B cell (primary cell): ENCODE measurements around the gene POFUT1. TPM values are rescaled to one million over a fixed set of nuclear protein-coding genes. Genes with fewer than 3 reads are reported as not detected.

Experiments used
- ATAC-seq: fragments of 200-7000 bp; cut with Tn5 transposase; one replicate; pipeline ENCODE4 v1.10.0; 2021; ENCODE audit warnings: low read depth, mild to moderate bottlenecking, moderate number of reproducible peaks, moderate library complexity
- CTCF ChIA-PET: fragments of 350-600 bp; sonication (Branson Sonifier 250); formaldehyde crosslinking; loops from one replicate; lab custom pipeline; 2021; ENCODE audit warnings: antibody characterized with exemption, inconsistent platforms; lab: Charles Lee
- POLR2A ChIA-PET: fragments of 350-600 bp; sonication (Branson Sonifier 250); formaldehyde crosslinking; loops from one replicate; lab custom pipeline; 2021; ENCODE audit warnings: antibody characterized with exemption; lab: Charles Lee
- DNase-seq: peaks from one replicate; pipeline ENCODE4 v3.0.0; 2013
- H2AFZ ChIP-seq: 2 replicates; pipeline ENCODE4 v1.6.1; 2012; ENCODE audit warnings: mild to moderate bottlenecking, low read depth, low read length; ENCODE audit not compliant: insufficient read depth, poor library complexity, severe bottlenecking
- H3K27ac ChIP-seq, 2 donors: 1 replicate in 1 of 2; 2 replicates in 1 of 2; pipeline ENCODE4 v1.5.1; 2012 to 2013; ENCODE audit warnings: low read length in 2 of 2, mild to moderate bottlenecking in 2 of 2, moderate library complexity in 1 of 2
- H3K27me3 ChIP-seq, 4 experiments: fragments of 200-600 bp in 1 of 4; sonication (generic) in 1 of 4; replicated peaks in 1 of 4; 1 replicate in 2 of 4; 2 replicates in 2 of 4; pipeline versions ENCODE4 v1.6.1 to v1.7.0; 2013 to 2016; ENCODE audit warnings: low read length in 3 of 4, mild to moderate bottlenecking in 2 of 4, mixed read lengths in 1 of 4, moderate library complexity in 1 of 4; ENCODE audit not compliant: insufficient read depth in 4 of 4, control insufficient read depth in 3 of 4; ENCODE audit errors: control extremely low read depth in 1 of 4
- H3K36me3 ChIP-seq, 2 experiments: replicated peaks in 1 of 2; 1 replicate in 1 of 2; 2 replicates in 1 of 2; pipeline versions ENCODE4 v1.6.1 to v1.7.1; 2013; ENCODE audit warnings: low read length in 1 of 2; ENCODE audit not compliant: insufficient read depth in 2 of 2, control insufficient read depth in 1 of 2; ENCODE audit errors: control extremely low read depth in 1 of 2, extremely low read depth in 1 of 2
- H3K4me1 ChIP-seq, 2 donors: fragments of 200-600 bp in 1 of 2; sonication (generic) in 1 of 2; 1 replicate in 1 of 2; 2 replicates in 1 of 2; pipeline versions ENCODE4 v1.5.1 to v1.6.1; 2013 to 2017; ENCODE audit warnings: low read length in 2 of 2; ENCODE audit not compliant: control insufficient read depth in 2 of 2, insufficient read depth in 2 of 2
- H3K4me2 ChIP-seq: replicated peaks from 2 replicates; pipeline ENCODE3; 2012; ENCODE audit warnings: mild to moderate bottlenecking, low read depth, low read length; ENCODE audit not compliant: poor library complexity, severe bottlenecking
- H3K4me3 ChIP-seq, 5 experiments: fragments of 200-600 bp in 1 of 5; sonication (generic) in 1 of 5; 1 replicate in 3 of 5; 2 replicates in 2 of 5; pipeline versions ENCODE4 v1.5.1 to v1.7.0; 2011 to 2016; ENCODE audit warnings: low read length in 4 of 5, mild to moderate bottlenecking in 4 of 5, low read depth in 2 of 5, control low read depth in 1 of 5, moderate library complexity in 1 of 5; ENCODE audit not compliant: insufficient read depth in 1 of 5; ENCODE audit errors: control extremely low read depth in 1 of 5, extremely low read depth in 1 of 5
- H3K79me2 ChIP-seq: fragments of 200-600 bp; sonication (generic); one replicate; pipeline ENCODE4 v1.6.0; 2016; ENCODE audit warnings: low read length; ENCODE audit not compliant: control insufficient read depth, insufficient read depth
- H3K9ac ChIP-seq: fragments of 200-600 bp; sonication (generic); 2 replicates; pipeline ENCODE4 v1.6.1; 2017; ENCODE audit warnings: mild to moderate bottlenecking, low read length, moderate library complexity
- H3K9me3 ChIP-seq, 3 donors: one replicate each; pipeline versions ENCODE4 v1.6.1 to v1.7.1; 2013; ENCODE audit warnings: low read length in 2 of 3; ENCODE audit not compliant: control insufficient read depth in 2 of 3, insufficient read depth in 1 of 3; ENCODE audit errors: control extremely low read depth in 1 of 3
- H4K20me1 ChIP-seq: 2 replicates; pipeline ENCODE4 v1.6.0; 2012; ENCODE audit warnings: mild to moderate bottlenecking, low read length; ENCODE audit not compliant: insufficient read depth, control insufficient read depth, poor library complexity, severe bottlenecking
- H3K27ac Mint-ChIP-seq: one replicate; pipeline ENCODE4 v1.8.0; 2021; ENCODE audit warnings: mixed read lengths
- H3K27me3 Mint-ChIP-seq: one replicate; pipeline ENCODE4 v1.8.0; 2021; ENCODE audit warnings: mixed read lengths
- H3K4me1 Mint-ChIP-seq: one replicate; pipeline ENCODE4 v1.8.0; 2021; ENCODE audit warnings: mixed read lengths
- H3K4me3 Mint-ChIP-seq: one replicate; pipeline ENCODE4 v1.8.0; 2021; ENCODE audit warnings: mixed read lengths
- H3K9me3 Mint-ChIP-seq: one replicate; pipeline ENCODE4 v1.8.0; 2022; ENCODE audit warnings: mixed read lengths; ENCODE audit not compliant: insufficient read depth
- EZH2 ChIP-seq: IDR thresholded peaks from 2 replicates; pipeline ENCODE4 v1.6.1; 2012; ENCODE audit warnings: borderline replicate concordance, low read depth, mild to moderate bottlenecking, moderate library complexity, low read length; ENCODE audit not compliant: insufficient read depth, poor library complexity, severe bottlenecking
- WGBS: methylation state at CpG from one replicate; pipeline ENCODE4 v1.1.5; 2013; ENCODE audit warnings: missing lambda C conversion rate; ENCODE audit not compliant: insufficient coverage; 5-methylcytosine and 5-hydroxymethylcytosine counted together
- intact Hi-C: fragments of 100-400 bp; cut with micrococcal nuclease; formaldehyde crosslinking; loops from one replicate; pipeline ENCODE4 v1.10.0; 2022
- polyA plus RNA-seq: library from polyadenylated mRNA; depleted of rRNA; stranded (reverse); fragments of >200 nt; gene quantifications from 2 replicates; pipeline ENCODE4 v1.2.3, GENCODE V29; 2012
- total RNA-seq, 2 donors: library from RNA; stranded (reverse); fragments of 120-200 nt in 1 of 2; gene quantifications; 1 replicate in 1 of 2; 2 replicates in 1 of 2; pipeline versions ENCODE4 v1.2.3 to v1.2.4, GENCODE V29; 2013 to 2022
- TF ChIP-seq, protein P1 (sequence below): fragments of 200-600 bp; IDR thresholded peaks from one replicate; pipeline ENCODE4 v1.8.0; 2022; ENCODE audit warnings: antibody characterized with exemption, mild to moderate bottlenecking

The POFUT1 gene
- total and polyA plus RNA-seq, 2 donors (not counting 1 experiment from before 2014, with no cell fraction given) = 7.8 to 18.1 TPM

DNA sequence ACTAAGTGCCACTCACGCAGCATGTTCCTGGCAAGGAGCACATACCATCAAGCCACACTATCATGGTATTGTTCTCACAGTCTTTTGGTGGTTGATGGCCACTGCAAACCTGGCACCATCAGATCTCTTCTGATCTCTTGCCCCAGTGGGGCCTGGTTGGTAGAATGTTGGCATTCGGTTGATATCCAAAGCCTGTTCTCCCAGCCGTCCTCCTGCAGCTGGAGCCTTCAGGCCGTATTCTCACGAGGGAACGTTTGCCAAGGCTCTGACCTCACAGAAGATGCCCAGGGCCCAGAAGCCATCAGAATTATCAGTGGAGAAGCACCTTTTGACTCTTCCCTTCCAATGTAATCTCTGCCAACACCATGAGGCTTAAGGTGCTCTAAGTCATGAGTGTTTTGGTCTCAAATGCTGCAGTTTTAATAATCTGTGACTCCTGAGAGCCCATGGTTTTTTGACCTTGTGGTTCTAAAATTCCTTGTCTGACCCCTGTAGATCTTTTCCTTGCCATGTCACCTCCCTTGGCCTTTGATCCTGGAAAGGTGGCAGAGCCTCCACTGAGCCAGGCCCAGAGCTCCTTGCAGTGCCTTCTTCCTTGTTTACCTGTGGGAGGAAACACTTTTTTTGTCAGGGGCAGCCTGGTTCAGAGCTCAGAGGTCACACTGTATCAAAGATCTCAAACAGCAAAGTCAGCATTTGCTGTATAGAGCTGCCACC, 27.8 kb downstream of the POFUT1 start:
- H3K27me3 ChIP-seq = no peaks in the 10 kb centered on the region
- WGBS = 98% methylated on average over 6 of the region's 6 CpGs
- Mint-ChIP-seq H3K4me1 (peaks cover 19% of the 10 kb centered on the region), H3K27me3 (no peaks in the 10 kb centered on the region), H3K9me3 (no peaks in the 10 kb centered on the region), H3K4me3 (no peak overlapping the region), H3K27ac (no peak overlapping the region)
- no peak for DNase-seq
- H3K4me3 ChIP-seq = no peak overlapping the region
- no peaks in the 10 kb centered on the region for H3K79me2 ChIP-seq
- H4K20me1 ChIP-seq = no peaks in the 10 kb centered on the region
- ChIA-PET POLR2A (no interaction called here), CTCF (no interaction called here)
- intact Hi-C loops = loop anchor here (10.0 kb wide), 1 partner anchor 419 kb away; no protein-coding TSS in a partner anchor
- H3K36me3 ChIP-seq = peaks cover 0 to 53% of the 10 kb centered on the region in 2 experiments
- H3K9ac ChIP-seq = no peak overlapping the region
- no peak for ATAC-seq
- H3K27ac ChIP-seq = no peak overlapping the region
- no peaks in the 10 kb centered on the region for H3K9me3 ChIP-seq
- no peak overlapping the region for H3K4me2 ChIP-seq
- peaks cover 12 to 22% of the 10 kb centered on the region in 2 donors for H3K4me1 ChIP-seq
- no peak for TF ChIP-seq EZH2
- TF ChIP-seq, protein P1, sequence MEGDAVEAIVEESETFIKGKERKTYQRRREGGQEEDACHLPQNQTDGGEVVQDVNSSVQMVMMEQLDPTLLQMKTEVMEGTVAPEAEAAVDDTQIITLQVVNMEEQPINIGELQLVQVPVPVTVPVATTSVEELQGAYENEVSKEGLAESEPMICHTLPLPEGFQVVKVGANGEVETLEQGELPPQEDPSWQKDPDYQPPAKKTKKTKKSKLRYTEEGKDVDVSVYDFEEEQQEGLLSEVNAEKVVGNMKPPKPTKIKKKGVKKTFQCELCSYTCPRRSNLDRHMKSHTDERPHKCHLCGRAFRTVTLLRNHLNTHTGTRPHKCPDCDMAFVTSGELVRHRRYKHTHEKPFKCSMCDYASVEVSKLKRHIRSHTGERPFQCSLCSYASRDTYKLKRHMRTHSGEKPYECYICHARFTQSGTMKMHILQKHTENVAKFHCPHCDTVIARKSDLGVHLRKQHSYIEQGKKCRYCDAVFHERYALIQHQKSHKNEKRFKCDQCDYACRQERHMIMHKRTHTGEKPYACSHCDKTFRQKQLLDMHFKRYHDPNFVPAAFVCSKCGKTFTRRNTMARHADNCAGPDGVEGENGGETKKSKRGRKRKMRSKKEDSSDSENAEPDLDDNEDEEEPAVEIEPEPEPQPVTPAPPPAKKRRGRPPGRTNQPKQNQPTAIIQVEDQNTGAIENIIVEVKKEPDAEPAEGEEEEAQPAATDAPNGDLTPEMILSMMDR = no peak
- H2AFZ ChIP-seq = no peak overlapping the region

DNA sequence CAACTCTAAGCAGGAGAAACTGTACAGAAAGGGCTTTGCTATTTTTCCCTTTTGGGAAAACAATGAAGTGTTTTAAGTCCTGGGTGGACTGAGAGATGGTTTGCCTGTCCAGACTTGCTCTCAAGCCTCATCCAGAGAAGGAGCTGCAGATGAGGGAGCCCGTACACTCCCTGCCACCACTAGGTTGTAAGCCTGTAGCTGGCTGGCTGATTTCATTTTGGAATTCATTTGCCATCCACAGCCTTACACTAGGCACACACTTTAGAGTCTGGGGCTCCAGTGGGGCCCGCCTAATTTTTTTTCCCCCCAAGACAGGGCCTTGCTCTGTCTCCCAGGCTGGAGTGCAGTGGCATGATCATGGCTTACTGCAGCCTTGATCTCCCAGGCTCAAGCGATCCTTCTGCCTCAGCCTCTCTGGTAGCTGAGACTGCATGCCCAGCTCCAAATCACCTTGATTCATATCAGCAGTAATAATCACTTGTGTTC, 28.4 kb downstream of the POFUT1 start:
- no peak overlapping the region for H2AFZ ChIP-seq
- DNase-seq (no peak), ATAC-seq (no peak)
- Mint-ChIP-seq H3K4me3 (no peak overlapping the region), H3K4me1 (peaks cover 22% of the 10 kb centered on the region), H3K9me3 (no peaks in the 10 kb centered on the region), H3K27ac (no peak overlapping the region), H3K27me3 (no peaks in the 10 kb centered on the region)
- H3K4me3 ChIP-seq = no peak overlapping the region
- no peaks in the 10 kb centered on the region for H3K27me3 ChIP-seq
- no peak overlapping the region for H3K4me2 ChIP-seq
- H3K27ac ChIP-seq = no peak overlapping the region
- ChIA-PET CTCF (no interaction called here), POLR2A (no interaction called here)
- no peak for TF ChIP-seq EZH2
- TF ChIP-seq, protein P1 = no peak
- no peaks in the 10 kb centered on the region for H4K20me1 ChIP-seq
- peaks cover 0 to 51% of the 10 kb centered on the region in 2 experiments for H3K36me3 ChIP-seq
- intact Hi-C loops = loop anchor here (10.0 kb wide), 1 partner anchor 419 kb away; no protein-coding TSS in a partner anchor
- H3K79me2 ChIP-seq = no peaks in the 10 kb centered on the region
- WGBS = 89% methylated on average over 3 of the region's 3 CpGs
- H3K4me1 ChIP-seq = peaks cover 12 to 22% of the 10 kb centered on the region in 2 donors
- no peaks in the 10 kb centered on the region for H3K9me3 ChIP-seq
- no peak overlapping the region for H3K9ac ChIP-seq
